Measurements from ENCODE around the gene TMEM132D. TPM values are rescaled to one million over a fixed set of nuclear protein-coding genes. Genes with fewer than 3 reads are reported as not detected.

The TMEM132D gene
- total and polyA plus RNA-seq, 7 donors, result 0.01 TPM; not detected in 6

GRCh38 chr12:129588142-129588541 lies 315.7 kb downstream of the TMEM132D start:
- Histone ChIP-seq H3K27ac (no peak overlapping the region), H3K27me3 (ENCODE audit: insufficient read depth in 3 of 3, low read length in 2 of 3) (no peaks in the 10 kb centered on the region), H3K9me3 (no peaks in the 10 kb centered on the region), H3K4me3 (no peak overlapping the region), H3K36me3 (ENCODE audit: insufficient read depth in 1 of 2, low read depth in 1 of 2) (no peaks in the 10 kb centered on the region), H3K4me1 (no peaks in the 10 kb centered on the region)
- TF ChIP-seq, protein P1, sequence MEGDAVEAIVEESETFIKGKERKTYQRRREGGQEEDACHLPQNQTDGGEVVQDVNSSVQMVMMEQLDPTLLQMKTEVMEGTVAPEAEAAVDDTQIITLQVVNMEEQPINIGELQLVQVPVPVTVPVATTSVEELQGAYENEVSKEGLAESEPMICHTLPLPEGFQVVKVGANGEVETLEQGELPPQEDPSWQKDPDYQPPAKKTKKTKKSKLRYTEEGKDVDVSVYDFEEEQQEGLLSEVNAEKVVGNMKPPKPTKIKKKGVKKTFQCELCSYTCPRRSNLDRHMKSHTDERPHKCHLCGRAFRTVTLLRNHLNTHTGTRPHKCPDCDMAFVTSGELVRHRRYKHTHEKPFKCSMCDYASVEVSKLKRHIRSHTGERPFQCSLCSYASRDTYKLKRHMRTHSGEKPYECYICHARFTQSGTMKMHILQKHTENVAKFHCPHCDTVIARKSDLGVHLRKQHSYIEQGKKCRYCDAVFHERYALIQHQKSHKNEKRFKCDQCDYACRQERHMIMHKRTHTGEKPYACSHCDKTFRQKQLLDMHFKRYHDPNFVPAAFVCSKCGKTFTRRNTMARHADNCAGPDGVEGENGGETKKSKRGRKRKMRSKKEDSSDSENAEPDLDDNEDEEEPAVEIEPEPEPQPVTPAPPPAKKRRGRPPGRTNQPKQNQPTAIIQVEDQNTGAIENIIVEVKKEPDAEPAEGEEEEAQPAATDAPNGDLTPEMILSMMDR (IDR thresholded peaks at IDR 0.05), result no peak
- ATAC-seq (no peak), DNase-seq (no peak)
- intact Hi-C loops (cut with DNase I), result no loop called here
- WGBS, 3 donors, result 80 to 95% (median 93%) methylated on average over 4 of the region's 4 CpGs

- no peaks in the 10 kb centered on the region for H3K9me3 ChIP-seq
- TF ChIP-seq, protein P1 (IDR thresholded peaks at IDR 0.05), result no peak
- intact Hi-C loops (cut with DNase I), result no loop called here
- H3K27ac ChIP-seq, result no peak overlapping the region
- no peak overlapping the region for H3K4me3 ChIP-seq
- no peaks in the 10 kb centered on the region for H3K27me3 ChIP-seq (ENCODE audit: insufficient read depth in 3 of 3, low read length in 2 of 3)
- 43 to 58% (median 54%) methylated on average over 9 of the region's 9 CpGs for WGBS, 3 donors
- H3K4me1 ChIP-seq, result no peaks in the 10 kb centered on the region
- H3K36me3 ChIP-seq (ENCODE audit: insufficient read depth in 1 of 2, low read depth in 1 of 2), result no peaks in the 10 kb centered on the region
- no peak for ATAC-seq
- no peak for DNase-seq
These were observed 318.5 kb downstream of the TMEM132D start for GRCh38 chr12:129585296-129585695.

DNA sequence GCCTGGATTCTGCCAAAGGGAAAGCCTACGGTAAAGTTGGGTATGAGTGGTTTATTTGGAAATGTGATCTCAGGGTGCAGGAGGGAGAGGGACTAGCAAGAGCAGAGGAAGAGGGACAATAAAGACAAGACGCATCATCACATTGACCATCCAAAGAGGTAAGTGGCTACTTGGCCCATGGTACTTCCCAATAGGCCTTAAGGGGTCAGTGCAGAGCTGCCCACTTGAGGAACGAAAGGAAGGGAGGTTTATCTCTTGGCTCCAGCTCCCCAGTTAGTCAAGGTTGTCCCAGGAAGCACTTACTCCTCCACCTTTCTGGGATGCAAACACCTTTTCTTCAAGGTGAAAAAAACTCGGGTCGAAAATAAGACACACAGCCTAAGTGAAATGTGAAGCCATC lies 323.9 kb downstream of the TMEM132D start:
- Histone ChIP-seq H3K27ac (no peak overlapping the region), H3K9me3 (no peaks in the 10 kb centered on the region), H3K36me3 (ENCODE audit: insufficient read depth in 1 of 2, low read depth in 1 of 2) (no peaks in the 10 kb centered on the region), H3K4me1 (no peaks in the 10 kb centered on the region), H3K27me3 (ENCODE audit: insufficient read depth in 3 of 3, low read length in 2 of 3) (no peaks in the 10 kb centered on the region), H3K4me3 (no peak overlapping the region)
- DNase-seq (no peak), ATAC-seq (no peak)
- intact Hi-C loops (cut with DNase I), result no loop called here
- TF ChIP-seq, protein P1 (IDR thresholded peaks at IDR 0.05), result no peak
- WGBS, 3 donors, result 79 to 91% (median 90%) methylated on average over 5 of the region's 5 CpGs

DNA sequence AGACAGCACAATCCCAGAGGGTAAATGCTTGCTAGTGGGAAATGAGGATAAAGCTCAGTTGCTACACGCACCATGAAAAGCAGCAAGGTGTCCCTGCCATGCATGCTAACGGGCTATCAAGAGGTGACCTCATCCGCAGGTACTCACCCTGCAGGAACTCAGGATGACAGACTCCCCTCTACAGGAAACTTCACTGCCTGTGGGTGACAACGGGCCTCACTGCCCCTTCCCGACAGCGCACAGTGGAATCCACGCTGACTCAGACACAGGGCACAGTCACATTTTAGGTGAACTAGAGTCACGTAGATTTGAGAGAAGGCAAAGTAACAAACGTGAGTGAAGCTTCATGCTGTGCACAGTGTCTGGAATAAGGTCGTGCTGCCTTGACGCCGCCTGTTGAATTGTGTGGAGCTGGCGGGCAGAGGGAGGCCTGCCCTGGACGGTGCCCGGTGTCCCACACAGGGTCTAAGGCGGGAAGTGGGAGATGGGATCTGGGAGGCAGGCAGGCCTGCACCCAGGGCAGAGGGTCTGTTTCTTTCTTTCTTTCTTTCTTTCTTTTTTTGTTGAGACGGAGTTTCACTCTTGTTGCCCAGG lies 331.8 kb downstream of the TMEM132D start:
- Histone ChIP-seq H3K4me3 (no peak overlapping the region), H3K4me1 (no peaks in the 10 kb centered on the region), H3K27me3 (ENCODE audit: insufficient read depth in 3 of 3, low read length in 2 of 3) (no peaks in the 10 kb centered on the region), H3K9me3 (no peaks in the 10 kb centered on the region), H3K36me3 (ENCODE audit: insufficient read depth in 1 of 2, low read depth in 1 of 2) (no peaks in the 10 kb centered on the region), H3K27ac (no peak overlapping the region)
- ATAC-seq (no peak), DNase-seq (no peak)
- TF ChIP-seq, protein P1 (IDR thresholded peaks at IDR 0.05), result no peak
- 87 to 93% (median 91%) methylated on average over 16 to 17 of the region's 17 CpGs for WGBS, 3 donors
- intact Hi-C loops (cut with DNase I), result no loop called here

GRCh38 chr12:129570796-129571400 lies 332.9 kb downstream of the TMEM132D start:
- ATAC-seq, result no peak
- no peak overlapping the region for H3K4me3 ChIP-seq
- H3K4me1 ChIP-seq, result no peaks in the 10 kb centered on the region
- DNase-seq, result no peak
- TF ChIP-seq, protein P1 (IDR thresholded peaks at IDR 0.05), result no peak
- no peaks in the 10 kb centered on the region for H3K27me3 ChIP-seq (ENCODE audit: insufficient read depth in 3 of 3, low read length in 2 of 3)
- WGBS, 3 donors, result 67 to 68% (median 67%) methylated on average over 12 of the region's 12 CpGs
- no peak overlapping the region for H3K27ac ChIP-seq
- H3K9me3 ChIP-seq, result no peaks in the 10 kb centered on the region
- intact Hi-C loops (cut with DNase I), result no loop called here
- no peaks in the 10 kb centered on the region for H3K36me3 ChIP-seq (ENCODE audit: insufficient read depth in 1 of 2, low read depth in 1 of 2)

Measured in psoas muscle (tissue), 8 donors.